GM18868 (cell line): ENCODE measurements around the gene ANKRD27.

Source experiments
- ATAC-seq: cut with Tn5 transposase; IDR thresholded peaks from one replicate; pipeline ENCODE4 v1.9.1; 2021; ENCODE audit warnings: mild to moderate bottlenecking, moderate library complexity; ENCODE audit not compliant: unreplicated experiment

ANKRD27 gene

GRCh38 chr19:32563761-32564160 lies 111.2 kb downstream of the ANKRD27 start:
- ATAC-seq: no peak

GRCh38 chr19:32558607-32559228 lies 116.3 kb downstream of the ANKRD27 start:
- no peak for ATAC-seq

GRCh38 chr19:32555786-32556185 lies 119.2 kb downstream of the ANKRD27 start:
- ATAC-seq: no peak

DNA sequence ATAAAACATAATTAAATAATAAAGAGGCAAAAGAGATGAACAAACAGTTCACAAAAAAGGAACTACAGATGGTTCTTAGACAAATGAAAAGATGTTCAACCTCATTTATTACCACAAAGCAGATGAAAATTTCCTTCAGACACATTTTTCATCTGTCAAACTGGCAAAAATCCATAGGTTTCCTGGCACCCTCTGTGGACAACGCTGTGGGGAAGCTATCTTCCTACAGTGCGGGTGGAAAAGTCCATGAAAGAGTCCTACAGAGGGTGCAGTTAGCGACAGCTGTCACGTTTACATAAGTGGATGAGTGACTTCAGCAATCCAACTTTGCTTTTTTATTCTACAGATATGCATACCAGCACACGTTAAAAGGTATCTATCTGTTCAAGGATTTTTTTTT lies 124.3 kb downstream of the ANKRD27 start:
- no peak for ATAC-seq
